ENCODE results near the gene MEIKIN. TPM values are rescaled to one million over a fixed set of nuclear protein-coding genes. Genes with fewer than 3 reads are reported as not detected.
A peak's percentile ranks its signal among the peaks of the same experiment; 100 is the strongest.

Gene MEIKIN
- total RNA-seq, 2 experiments from 2014 or later = not detected

DNA sequence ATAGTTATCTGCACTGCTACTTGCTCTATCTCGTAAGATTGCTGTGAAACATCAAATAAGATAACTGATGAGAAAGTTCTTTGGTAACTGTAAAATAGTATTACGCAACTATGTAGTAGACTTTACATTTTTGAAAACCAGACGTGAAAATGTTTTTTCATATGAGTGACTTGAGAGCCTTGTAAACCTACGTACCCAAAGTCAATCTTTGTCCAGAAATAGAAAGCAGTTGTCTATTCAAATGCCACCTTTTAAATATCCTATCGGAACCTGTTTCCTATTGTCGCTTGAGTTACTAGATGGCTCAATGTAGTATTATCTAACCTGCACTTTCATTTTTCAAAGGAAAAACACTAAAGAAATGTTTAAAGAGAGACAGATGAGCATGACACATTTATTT, 150.2 kb downstream of the MEIKIN start:
- POLR2A ChIA-PET = interaction anchor here (0.5 to 0.6 kb wide), 4 partner anchors 8 to 646 kb away, joined by 3 read pairs; no protein-coding TSS in a partner anchor
- H4K20me1 ChIP-seq (ENCODE audit: insufficient read depth, low read length) = peaks cover 23% of the 10 kb centered on the region
- H3K4me3 ChIP-seq (ENCODE audit: low read depth, low read length, poor library complexity, severe bottlenecking) = peak overlapping the region; percentile 87
- no peak for TF ChIP-seq EZH2phosphoT487 (IDR thresholded peaks at IDR 0.05; ENCODE audit: borderline replicate concordance, low read depth, low read length)
- TF ChIP-seq, protein P1, sequence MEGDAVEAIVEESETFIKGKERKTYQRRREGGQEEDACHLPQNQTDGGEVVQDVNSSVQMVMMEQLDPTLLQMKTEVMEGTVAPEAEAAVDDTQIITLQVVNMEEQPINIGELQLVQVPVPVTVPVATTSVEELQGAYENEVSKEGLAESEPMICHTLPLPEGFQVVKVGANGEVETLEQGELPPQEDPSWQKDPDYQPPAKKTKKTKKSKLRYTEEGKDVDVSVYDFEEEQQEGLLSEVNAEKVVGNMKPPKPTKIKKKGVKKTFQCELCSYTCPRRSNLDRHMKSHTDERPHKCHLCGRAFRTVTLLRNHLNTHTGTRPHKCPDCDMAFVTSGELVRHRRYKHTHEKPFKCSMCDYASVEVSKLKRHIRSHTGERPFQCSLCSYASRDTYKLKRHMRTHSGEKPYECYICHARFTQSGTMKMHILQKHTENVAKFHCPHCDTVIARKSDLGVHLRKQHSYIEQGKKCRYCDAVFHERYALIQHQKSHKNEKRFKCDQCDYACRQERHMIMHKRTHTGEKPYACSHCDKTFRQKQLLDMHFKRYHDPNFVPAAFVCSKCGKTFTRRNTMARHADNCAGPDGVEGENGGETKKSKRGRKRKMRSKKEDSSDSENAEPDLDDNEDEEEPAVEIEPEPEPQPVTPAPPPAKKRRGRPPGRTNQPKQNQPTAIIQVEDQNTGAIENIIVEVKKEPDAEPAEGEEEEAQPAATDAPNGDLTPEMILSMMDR (conservative IDR thresholded peaks at IDR 0.05; ENCODE audit: low read length) = no peak
- intact Hi-C loops (cut with micrococcal nuclease; ENCODE audit: unreplicated experiment) = loop anchor here (10.0 kb wide), 2 partner anchors 530 to 630 kb away; partner anchors contain the start of genes CDC42SE2 and HINT1
- CTCF ChIA-PET (ENCODE audit: unreplicated experiment) = no interaction called here
- no peak for DNase-seq (ENCODE audit: low spot score)
- H3K9me3 ChIP-seq (ENCODE audit: low read length) = no peaks in the 10 kb centered on the region
- H3K4me1 ChIP-seq (ENCODE audit: insufficient read depth, low read length, poor library complexity, severe bottlenecking) = peaks cover 35% of the 10 kb centered on the region
- BruUV-seq (replicated peaks) = TSS peak; percentile 71
- H2AFZ ChIP-seq (ENCODE audit: low read length) = no peak overlapping the region
- no peaks in the 10 kb centered on the region for H3K36me3 ChIP-seq (ENCODE audit: insufficient read depth, low read length)
- H3K9me2 ChIP-seq (ENCODE audit: insufficient read depth, low read length) = no peaks in the 10 kb centered on the region
- H3K27ac ChIP-seq (ENCODE audit: low read depth, low read length, poor library complexity, severe bottlenecking) = no peak overlapping the region
- peak overlapping the region; percentile 89 for H3K4me2 ChIP-seq (ENCODE audit: low read length)
- peaks cover 58% of the 10 kb centered on the region for H3K79me2 ChIP-seq (ENCODE audit: insufficient read depth, low read depth, low read length)

DNA sequence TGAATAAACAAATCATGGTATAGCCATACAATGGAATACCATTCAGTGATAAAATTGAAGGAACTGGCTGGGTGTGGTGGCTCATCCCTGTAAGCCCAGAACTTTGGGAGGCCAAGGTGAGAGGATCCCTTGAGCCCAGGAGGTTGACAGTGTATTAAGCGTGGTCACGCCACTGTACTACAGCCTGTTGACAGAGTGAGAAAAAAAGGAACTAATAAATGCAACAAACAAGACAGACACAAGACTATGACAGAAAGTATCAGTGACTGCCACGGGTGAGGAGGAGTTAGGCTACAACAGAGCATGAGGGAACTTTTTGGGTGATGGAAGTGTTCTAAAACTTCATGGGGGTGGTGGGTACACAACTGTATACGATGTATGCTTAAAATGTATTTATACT, 150.9 kb downstream of the MEIKIN start:
- Histone ChIP-seq H3K9me3 (ENCODE audit: low read length) (no peaks in the 10 kb centered on the region), H3K36me3 (ENCODE audit: insufficient read depth, low read length) (no peaks in the 10 kb centered on the region), H4K20me1 (ENCODE audit: insufficient read depth, low read length) (peaks cover 23% of the 10 kb centered on the region), H3K4me3 (ENCODE audit: low read depth, low read length, poor library complexity, severe bottlenecking) (peak overlapping the region; percentile 87), H3K79me2 (ENCODE audit: insufficient read depth, low read depth, low read length) (peaks cover 65% of the 10 kb centered on the region), H3K4me1 (ENCODE audit: insufficient read depth, low read length, poor library complexity, severe bottlenecking) (peaks cover 35% of the 10 kb centered on the region), H3K27ac (ENCODE audit: low read depth, low read length, poor library complexity, severe bottlenecking) (no peak overlapping the region), H3K9me2 (ENCODE audit: insufficient read depth, low read length) (no peaks in the 10 kb centered on the region), H2AFZ (ENCODE audit: low read length) (no peak overlapping the region), H3K4me2 (ENCODE audit: low read length) (peak overlapping the region; percentile 89)
- no TSS peak for BruUV-seq (replicated peaks)
- DNase-seq (ENCODE audit: low spot score) = peak; percentile 16
- ChIA-PET CTCF (ENCODE audit: unreplicated experiment) (no interaction called here), POLR2A (interaction anchor here (0.5 to 0.6 kb wide), 4 partner anchors 9 to 645 kb away, joined by 3 read pairs; no protein-coding TSS in a partner anchor)
- TF ChIP-seq, protein P1 (conservative IDR thresholded peaks at IDR 0.05; ENCODE audit: low read length) = no peak
- no peak for TF ChIP-seq EZH2phosphoT487 (IDR thresholded peaks at IDR 0.05; ENCODE audit: borderline replicate concordance, low read depth, low read length)
- intact Hi-C loops (cut with micrococcal nuclease; ENCODE audit: unreplicated experiment) = loop anchor here (1.0 to 10.0 kb wide), 3 partner anchors 205 to 630 kb away; partner anchors contain the start of genes CDC42SE2 and HINT1

DNA sequence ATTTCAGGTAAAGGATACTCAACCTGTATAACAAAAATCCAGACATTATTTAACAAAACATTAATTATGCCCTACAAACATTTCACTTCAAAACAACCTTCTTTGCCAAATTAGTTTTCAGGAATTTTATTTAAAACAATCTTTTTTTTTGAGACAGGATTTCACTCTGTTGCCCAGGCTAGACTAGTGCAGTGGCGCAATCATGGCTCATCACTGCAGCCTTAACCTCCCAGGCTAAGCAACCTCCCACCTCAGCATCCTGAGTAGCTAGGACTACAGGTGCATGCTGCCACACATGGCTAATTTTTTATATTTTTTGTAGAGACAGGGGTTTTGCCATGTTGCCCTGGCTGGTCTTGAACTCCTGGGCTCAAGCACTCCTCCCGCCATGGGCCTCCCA, 152.6 kb downstream of the MEIKIN start:
- Histone ChIP-seq H3K9me2 (ENCODE audit: insufficient read depth, low read length) (no peaks in the 10 kb centered on the region), H3K9me3 (ENCODE audit: low read length) (no peaks in the 10 kb centered on the region), H3K36me3 (ENCODE audit: insufficient read depth, low read length) (no peaks in the 10 kb centered on the region), H3K4me1 (ENCODE audit: insufficient read depth, low read length, poor library complexity, severe bottlenecking) (peaks cover 35% of the 10 kb centered on the region), H3K4me2 (ENCODE audit: low read length) (peak overlapping the region; percentile 15; the same call in 1 of the 2 replicates), H3K27ac (ENCODE audit: low read depth, low read length, poor library complexity, severe bottlenecking) (no peak overlapping the region), H4K20me1 (ENCODE audit: insufficient read depth, low read length) (peaks cover 23% of the 10 kb centered on the region), H3K79me2 (ENCODE audit: insufficient read depth, low read depth, low read length) (peaks cover 82% of the 10 kb centered on the region), H3K4me3 (ENCODE audit: low read depth, low read length, poor library complexity, severe bottlenecking) (no peak overlapping the region), H2AFZ (ENCODE audit: low read length) (no peak overlapping the region)
- intact Hi-C loops (cut with micrococcal nuclease; ENCODE audit: unreplicated experiment) = loop anchor here (10.0 kb wide), 2 partner anchors 528 to 628 kb away; partner anchors contain the start of genes CDC42SE2 and HINT1
- POLR2A ChIA-PET = interaction anchor here (1.2 kb wide), 1 partner anchor 35 kb away, joined by 3 read pairs; no protein-coding TSS in a partner anchor
- peak; percentile 41 for DNase-seq (ENCODE audit: low spot score)
- BruUV-seq (replicated peaks) = no TSS peak
- CTCF ChIA-PET (ENCODE audit: unreplicated experiment) = no interaction called here
- TF ChIP-seq EZH2phosphoT487 (IDR thresholded peaks at IDR 0.05; ENCODE audit: borderline replicate concordance, low read depth, low read length) = no peak
- TF ChIP-seq, protein P1 (conservative IDR thresholded peaks at IDR 0.05; ENCODE audit: low read length) = no peak

Measured in OCI-LY7 (cell line).